ENCODE results near the gene HCFC1R1.

GRCh38 chr16:2981899-2982250, 41.9 kb downstream of the HCFC1R1 start:
- no peak for TF ChIP-seq POLR2A (IDR thresholded peaks at IDR 0.05; ENCODE audit: borderline replicate concordance, extremely low read depth, insufficient read depth, insufficient read length)
- TF ChIP-seq CTCF (IDR thresholded peaks at IDR 0.05 in 2 of 3, conservative IDR thresholded peaks at IDR 0.05 in 1 of 3; ENCODE audit: borderline replicate concordance in 1 of 3, insufficient read depth in 1 of 3, low read depth in 2 of 3, low read length in 2 of 3), result no peak
- TF ChIP-seq SP1 (IDR thresholded peaks at IDR 0.05; ENCODE audit: low read depth), result no peak
- TF ChIP-seq POLR2AphosphoS5 (IDR thresholded peaks at IDR 0.05; ENCODE audit: low read depth, low read length), result no peak
- no peak for TF ChIP-seq TCF7L2 (IDR thresholded peaks at IDR 0.05; ENCODE audit: borderline replicate concordance, extremely low read depth, insufficient read depth, insufficient read length)
- no peak for TF ChIP-seq CEBPB (IDR thresholded peaks at IDR 0.05; ENCODE audit: low read depth)
- no peak for TF ChIP-seq YY1 (IDR thresholded peaks at IDR 0.05; ENCODE audit: extremely low read depth, insufficient replicate concordance, low read depth, low read length)
- TF ChIP-seq EGR1 (IDR thresholded peaks at IDR 0.05; ENCODE audit: low read depth), result no peak
- no peak for TF ChIP-seq EZH2 (IDR thresholded peaks at IDR 0.05)
- TF ChIP-seq EZH2phosphoT487 (IDR thresholded peaks at IDR 0.05; ENCODE audit: borderline replicate concordance), result no peak
- no peak for TF ChIP-seq ATF3 (IDR thresholded peaks at IDR 0.05)
- no peak for TF ChIP-seq SIN3A (IDR thresholded peaks at IDR 0.05; ENCODE audit: low read depth)
- TF ChIP-seq MAX (IDR thresholded peaks at IDR 0.05), result no peak

Data from HCT116 (cell line).